ENCODE data around the gene SLC9C2.

DNA sequence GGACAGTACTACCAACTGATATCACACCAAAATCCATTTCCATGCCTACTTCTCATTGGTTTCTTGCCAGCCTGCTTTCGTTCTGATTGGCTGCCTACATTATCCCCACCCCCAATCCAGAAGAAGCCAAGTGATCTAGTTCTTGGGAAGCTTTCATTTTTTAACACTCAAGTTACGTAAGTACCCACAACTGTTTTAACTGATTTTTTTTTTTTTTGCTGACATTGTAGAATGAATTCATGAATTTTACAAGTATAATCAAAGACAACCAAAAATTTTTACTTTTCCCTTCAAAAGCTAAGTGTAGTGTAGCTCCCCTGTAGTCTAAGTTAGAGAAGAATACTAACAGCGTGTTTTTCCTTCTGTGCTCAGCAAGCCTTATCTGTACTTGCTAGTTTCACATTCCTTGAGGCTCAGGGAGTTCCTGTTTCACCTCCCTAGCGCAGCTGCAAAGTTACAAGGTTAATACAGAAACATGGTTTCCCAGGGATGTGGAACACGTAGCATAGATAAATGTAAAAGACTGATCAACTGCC, at the start of gene SLC9C2:
- TF ChIP-seq, protein P1, sequence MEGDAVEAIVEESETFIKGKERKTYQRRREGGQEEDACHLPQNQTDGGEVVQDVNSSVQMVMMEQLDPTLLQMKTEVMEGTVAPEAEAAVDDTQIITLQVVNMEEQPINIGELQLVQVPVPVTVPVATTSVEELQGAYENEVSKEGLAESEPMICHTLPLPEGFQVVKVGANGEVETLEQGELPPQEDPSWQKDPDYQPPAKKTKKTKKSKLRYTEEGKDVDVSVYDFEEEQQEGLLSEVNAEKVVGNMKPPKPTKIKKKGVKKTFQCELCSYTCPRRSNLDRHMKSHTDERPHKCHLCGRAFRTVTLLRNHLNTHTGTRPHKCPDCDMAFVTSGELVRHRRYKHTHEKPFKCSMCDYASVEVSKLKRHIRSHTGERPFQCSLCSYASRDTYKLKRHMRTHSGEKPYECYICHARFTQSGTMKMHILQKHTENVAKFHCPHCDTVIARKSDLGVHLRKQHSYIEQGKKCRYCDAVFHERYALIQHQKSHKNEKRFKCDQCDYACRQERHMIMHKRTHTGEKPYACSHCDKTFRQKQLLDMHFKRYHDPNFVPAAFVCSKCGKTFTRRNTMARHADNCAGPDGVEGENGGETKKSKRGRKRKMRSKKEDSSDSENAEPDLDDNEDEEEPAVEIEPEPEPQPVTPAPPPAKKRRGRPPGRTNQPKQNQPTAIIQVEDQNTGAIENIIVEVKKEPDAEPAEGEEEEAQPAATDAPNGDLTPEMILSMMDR (IDR thresholded peaks at IDR 0.05; ENCODE audit: insufficient read depth, low read depth, low read length) = no peak
- TF ChIP-seq EZH2 (IDR thresholded peaks at IDR 0.05; ENCODE audit: insufficient read depth, low read length) = no peak

Data from astrocyte (in vitro differentiated cells and primary cell).